Retina (tissue), 1 donor: ENCODE measurements around the gene FECH.
"Not testable (repeated sequence)": the region's sequence is repeated elsewhere in the genome, so short reads cannot be mapped to it uniquely, and the experiment has no call there.

Experiments
- DNase-seq: peaks from one replicate; pipeline ENCODE4 v3.0.0-alpha.2; 2016

FECH gene, protein sequence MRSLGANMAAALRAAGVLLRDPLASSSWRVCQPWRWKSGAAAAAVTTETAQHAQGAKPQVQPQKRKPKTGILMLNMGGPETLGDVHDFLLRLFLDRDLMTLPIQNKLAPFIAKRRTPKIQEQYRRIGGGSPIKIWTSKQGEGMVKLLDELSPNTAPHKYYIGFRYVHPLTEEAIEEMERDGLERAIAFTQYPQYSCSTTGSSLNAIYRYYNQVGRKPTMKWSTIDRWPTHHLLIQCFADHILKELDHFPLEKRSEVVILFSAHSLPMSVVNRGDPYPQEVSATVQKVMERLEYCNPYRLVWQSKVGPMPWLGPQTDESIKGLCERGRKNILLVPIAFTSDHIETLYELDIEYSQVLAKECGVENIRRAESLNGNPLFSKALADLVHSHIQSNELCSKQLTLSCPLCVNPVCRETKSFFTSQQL

GRCh38 chr18:57586251-57587049, at the start of gene FECH:
TSS of gene FECH (minus strand) at chr18:57586702. CDS start at chr18:57586620, 82 bp downstream.
- DNase-seq, result peak; percentile 83

GRCh38 chr18:57635003-57635822, 48.7 kb upstream of the FECH start:
- no peak for DNase-seq

GRCh38 chr18:57631697-57632096, 45.2 kb upstream of the FECH start:
- no peak for DNase-seq

GRCh38 chr18:57630754-57631595, 44.5 kb upstream of the FECH start:
- DNase-seq, result no peak

DNA sequence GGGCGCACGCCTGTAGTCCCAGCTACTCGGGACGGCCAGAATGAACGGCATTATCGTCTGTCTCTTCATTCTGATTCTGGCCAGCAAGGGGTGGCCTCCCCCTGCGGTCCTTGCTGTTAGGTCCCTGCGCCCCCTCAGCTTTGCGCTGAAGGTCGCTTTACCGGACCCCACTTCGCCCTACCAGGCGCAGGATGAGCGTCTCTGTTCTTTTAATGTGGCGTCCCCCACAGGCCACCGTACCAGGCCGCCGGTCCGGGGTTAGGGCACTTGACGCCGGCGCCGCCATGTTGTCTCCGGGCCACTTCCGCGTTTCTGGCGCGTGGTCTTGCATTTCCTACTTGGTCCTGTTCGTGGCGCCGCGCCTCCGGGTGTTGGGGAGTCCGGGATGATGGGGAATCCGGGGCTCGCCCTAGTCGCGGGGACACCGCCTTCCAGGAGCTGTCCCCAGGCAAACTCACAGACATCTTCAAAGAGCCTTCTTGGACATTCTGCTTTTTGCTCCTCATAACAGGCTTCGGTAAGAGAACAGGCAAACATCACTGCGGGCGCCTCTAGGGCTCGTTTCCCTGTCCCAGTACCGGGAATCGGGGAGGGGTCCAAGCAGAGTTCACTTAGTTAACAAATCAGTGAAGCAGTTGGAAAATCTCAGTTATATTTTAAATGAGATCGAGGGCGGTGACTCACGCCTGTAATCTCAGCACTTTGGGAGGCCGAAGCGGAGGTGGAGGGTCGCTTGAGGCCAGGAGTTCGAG, 43.7 kb upstream of the FECH start:
- peak; percentile 98 for DNase-seq

- no peak for DNase-seq
Observed at GRCh38 chr18:57629422-57629821, 42.9 kb upstream of the FECH start.

DNA sequence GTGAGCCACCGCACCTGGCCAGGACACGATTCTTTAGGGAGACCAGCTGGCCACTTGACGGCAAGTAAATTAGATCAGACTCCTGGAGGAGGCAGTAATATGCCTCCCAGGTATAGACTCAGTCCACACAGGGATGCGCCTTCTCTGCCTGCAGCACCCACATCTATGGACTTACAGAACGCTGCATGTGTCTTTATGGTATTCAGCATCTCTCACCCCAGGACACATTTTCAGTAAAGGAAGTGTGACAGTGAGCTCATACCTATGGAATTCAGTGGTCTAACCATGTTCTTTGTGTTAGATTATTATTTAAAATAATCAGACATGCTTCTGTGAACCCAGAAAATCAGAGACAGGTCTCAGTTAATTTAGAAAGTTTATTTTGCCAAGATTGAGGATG, 41.0 kb upstream of the FECH start:
- no peak for DNase-seq

DNA sequence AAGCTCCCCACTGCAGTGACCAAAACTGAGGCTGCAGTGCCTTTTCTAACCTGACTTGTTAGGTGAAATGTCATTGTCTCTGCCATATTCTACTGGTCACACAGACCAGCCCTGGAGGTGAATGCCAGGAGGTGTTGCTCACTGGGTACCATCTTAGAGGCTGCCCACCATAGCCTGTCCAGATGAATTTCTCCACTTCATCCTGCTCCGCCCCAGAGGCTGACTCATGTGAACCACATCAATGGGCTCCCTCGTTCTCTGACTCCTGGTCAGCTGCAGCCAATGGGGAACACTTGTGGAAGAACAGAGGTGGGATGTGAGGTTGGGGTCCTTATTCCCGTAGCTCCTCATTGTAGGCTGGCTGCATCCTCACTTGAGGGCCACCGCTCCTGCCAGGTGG, 38.5 kb upstream of the FECH start:
- no peak for DNase-seq

- DNase-seq, result no peak
Observed at GRCh38 chr18:57621246-57621604, 34.7 kb upstream of the FECH start.

- DNase-seq, result no peak
Observed at GRCh38 chr18:57619876-57620275, 33.4 kb upstream of the FECH start.

- no peak for DNase-seq
Observed at GRCh38 chr18:57618910-57619309, 32.4 kb upstream of the FECH start.

GRCh38 chr18:57603871-57604270, 17.4 kb upstream of the FECH start:
- no peak for DNase-seq

DNA sequence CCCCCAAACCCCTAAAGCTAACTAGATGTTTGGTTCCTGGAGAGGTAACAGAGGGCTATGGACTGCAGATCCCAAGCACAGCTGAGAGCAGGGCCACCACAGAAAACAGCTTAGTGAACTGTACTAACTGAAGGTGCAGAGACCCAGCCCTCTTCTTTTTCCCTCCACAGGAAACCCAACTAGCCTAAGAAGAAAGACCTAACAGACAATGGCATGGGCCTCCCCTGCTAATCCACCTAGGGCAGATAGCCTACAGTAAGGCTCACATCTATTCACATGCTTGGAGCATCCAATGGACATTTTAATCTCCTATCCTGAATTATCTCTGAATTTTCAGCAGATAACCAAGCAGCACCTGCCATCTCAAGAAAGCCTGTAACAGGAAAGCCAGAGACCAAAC, 8.8 kb upstream of the FECH start:
- DNase-seq, result no peak

DNA sequence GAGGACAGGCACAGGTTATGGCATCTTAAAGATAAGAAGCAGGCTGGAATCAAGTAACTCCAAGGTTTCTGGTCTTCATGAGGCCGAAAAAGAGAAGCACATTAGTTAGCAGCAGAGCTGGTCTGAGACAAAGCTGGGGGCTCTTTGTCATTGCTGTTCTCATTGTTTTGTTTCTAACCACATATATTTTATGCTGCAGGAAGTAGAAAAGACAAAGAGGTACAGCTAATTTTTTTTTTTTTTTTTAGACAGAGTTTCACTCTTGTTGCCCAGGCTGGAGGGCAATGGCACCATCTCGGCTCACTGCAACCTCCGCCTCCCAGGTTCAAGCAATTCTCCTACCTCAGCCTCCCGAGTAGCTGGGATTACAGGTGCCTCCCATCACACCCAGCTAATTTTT, 6.2 kb upstream of the FECH start:
- not testable (repeated sequence) for DNase-seq

GRCh38 chr18:57589161-57589560, 2.7 kb upstream of the FECH start:
- DNase-seq, result no peak

DNA sequence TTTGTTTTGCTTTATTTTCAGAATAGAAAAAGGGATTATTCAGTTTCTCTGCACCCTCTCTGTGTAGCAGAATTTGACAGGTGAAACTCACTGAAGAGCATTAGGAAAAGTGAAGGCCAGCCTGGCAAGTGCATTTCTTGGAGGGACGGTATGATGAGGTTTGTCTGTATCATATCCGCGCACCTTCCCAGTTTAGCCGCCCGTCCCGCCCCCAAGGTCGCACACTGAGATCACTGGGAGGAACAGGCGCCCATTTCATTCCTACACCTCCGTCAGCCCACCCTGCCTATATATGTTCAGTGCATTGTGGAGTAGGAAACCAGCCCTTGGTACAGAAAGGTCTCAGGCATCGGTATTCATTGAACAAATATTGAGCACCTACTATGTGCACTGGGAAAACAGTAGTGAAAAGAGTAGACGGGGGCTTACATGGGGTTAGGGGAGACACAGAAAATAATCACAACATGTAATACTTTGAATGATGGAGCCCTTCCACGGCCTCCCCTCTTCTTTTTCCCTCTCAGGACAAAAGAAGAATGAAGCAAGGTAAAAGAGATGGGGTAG, 678 bp upstream of the FECH start:
- DNase-seq, result no peak

- DNase-seq, result no peak
Observed at GRCh38 chr18:57585855-57586250, 649 bp downstream of the FECH start.

DNA sequence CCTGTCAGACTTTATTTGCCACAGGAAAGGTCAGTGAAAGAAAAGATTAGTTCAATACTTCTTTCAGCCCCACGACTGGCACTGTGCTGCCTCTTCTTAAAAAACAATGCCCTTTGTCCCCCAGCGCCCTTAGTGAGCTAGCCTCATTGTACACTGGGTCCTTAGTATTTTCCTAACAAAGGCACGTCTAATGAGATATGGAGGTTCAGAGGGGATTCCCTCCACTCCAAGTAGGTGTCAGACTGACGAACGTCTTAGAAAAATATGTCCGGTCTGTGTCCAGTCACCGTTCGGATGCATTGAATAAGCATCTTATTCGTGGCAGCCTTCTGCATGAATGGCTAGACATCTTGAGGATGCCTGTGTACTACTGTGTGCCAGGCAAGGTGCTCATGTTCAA, 1.1 kb downstream of the FECH start:
- peak; percentile 57 for DNase-seq

- DNase-seq, result no peak
Observed at GRCh38 chr18:57584444-57584843, 2.1 kb downstream of the FECH start.

DNA sequence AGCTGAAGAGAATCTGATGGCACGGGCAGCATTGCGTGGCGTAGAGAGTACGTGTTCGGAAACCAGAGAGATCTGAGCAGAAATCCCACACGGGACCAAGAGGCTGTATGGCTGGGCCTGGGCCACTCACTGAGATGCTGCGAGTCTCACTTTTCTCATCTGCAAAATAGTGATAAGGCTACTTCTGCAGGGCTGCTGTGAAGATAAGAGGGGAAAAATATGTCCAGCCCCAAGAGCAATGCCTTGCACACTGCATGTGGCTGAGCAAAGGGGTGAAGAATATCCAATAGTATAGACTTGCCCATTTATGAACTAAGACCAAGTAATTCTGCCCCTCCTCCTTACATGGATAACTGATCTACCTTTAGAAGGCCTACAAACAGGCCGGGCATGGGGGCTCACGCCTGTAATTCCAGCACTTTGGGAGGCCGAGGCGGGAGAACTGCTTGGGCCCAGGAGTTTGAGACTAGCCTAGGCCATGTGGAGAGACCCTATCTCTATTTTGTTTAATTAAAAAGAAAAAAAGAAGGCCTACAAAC, 3.1 kb downstream of the FECH start:
- DNase-seq, result no peak
